D341Med (cell line): ENCODE measurements around the gene CCDC138.
"Not testable (repeated sequence)": the region's sequence is repeated elsewhere in the genome, so short reads cannot be mapped to it uniquely, and the experiment has no call there.

ENCODE experiments used
- DNase-seq: peaks from one replicate; pipeline ENCODE4 v3.0.0; 2012; ENCODE audit warnings: low spot score

The CCDC138 gene, protein sequence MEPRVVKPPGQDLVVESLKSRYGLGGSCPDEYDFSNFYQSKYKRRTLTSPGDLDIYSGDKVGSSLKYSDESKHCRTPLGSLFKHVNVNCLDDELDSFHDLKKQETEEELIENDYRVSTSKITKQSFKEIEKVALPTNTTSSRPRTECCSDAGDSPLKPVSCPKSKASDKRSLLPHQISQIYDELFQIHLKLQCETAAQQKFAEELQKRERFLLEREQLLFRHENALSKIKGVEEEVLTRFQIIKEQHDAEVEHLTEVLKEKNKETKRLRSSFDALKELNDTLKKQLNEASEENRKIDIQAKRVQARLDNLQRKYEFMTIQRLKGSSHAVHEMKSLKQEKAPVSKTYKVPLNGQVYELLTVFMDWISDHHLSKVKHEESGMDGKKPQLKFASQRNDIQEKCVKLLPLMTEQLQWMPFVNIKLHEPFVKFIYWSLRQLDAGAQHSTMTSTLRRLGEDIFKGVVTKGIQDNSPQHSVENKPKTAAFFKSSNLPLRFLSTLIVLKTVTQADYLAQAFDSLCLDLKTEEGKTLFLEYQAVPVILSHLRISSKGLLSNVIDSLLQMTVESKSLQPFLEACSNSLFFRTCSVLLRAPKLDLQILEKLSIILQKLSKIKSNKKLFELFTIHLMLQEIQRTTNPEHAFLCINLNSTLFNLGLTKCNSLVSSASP

GRCh38 chr2:108786354-108787215 lies at the start of gene CCDC138:
TSS of gene CCDC138 (plus strand) at chr2:108786771. CDS start at chr2:108786823, 52 bp downstream.
- DNase-seq: peak; percentile 95

- not testable (repeated sequence) for DNase-seq
Measured at GRCh38 chr2:108757973-108758372, 28.6 kb upstream of the CCDC138 start.

GRCh38 chr2:108762618-108763017 lies 24.0 kb upstream of the CCDC138 start:
- not testable (repeated sequence) for DNase-seq

GRCh38 chr2:108766671-108767070 lies 19.9 kb upstream of the CCDC138 start:
- not testable (repeated sequence) for DNase-seq

DNA sequence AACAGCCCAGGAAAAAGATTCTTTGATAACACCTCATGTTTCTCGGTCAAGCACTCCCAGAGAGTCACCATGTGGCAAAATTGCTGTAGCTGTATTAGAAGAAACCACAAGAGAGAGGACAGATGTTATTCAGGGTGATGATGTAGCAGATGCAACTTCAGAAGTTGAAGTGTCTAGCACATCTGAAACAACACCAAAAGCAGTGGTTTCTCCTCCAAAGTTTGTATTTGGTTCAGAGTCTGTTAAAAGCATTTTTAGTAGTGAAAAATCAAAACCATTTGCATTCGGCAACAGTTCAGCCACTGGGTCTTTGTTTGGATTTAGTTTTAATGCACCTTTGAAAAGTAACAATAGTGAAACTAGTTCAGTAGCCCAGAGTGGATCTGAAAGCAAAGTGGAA lies 18.7 kb upstream of the CCDC138 start:
- DNase-seq: not testable (repeated sequence)

- no peak for DNase-seq
Measured at GRCh38 chr2:108776475-108776874, 10.1 kb upstream of the CCDC138 start.

DNA sequence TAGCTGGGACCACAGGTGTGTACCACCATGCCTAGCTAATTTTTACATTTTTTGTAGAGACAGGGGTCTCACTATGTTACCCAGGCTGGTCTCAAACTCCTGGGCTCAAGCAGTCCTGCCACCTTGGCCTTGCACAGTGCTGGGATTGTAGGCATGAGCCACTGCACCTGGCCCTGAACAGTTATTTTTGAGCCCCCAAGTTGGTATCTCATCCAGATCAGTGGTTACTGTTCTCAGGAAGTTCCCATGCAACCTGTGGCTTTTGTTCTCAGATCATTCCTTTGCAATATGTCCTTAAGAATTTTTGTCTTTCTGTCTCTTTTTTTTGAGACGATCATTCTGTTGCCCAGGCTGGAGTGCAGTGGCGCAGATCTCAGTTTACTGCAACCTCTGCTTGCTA lies 7.7 kb upstream of the CCDC138 start:
- DNase-seq: no peak

- no peak for DNase-seq
Measured at GRCh38 chr2:108786008-108786353, 590 bp upstream of the CCDC138 start.

- no peak for DNase-seq
Measured at GRCh38 chr2:108787216-108787541, 608 bp downstream of the CCDC138 start.

DNA sequence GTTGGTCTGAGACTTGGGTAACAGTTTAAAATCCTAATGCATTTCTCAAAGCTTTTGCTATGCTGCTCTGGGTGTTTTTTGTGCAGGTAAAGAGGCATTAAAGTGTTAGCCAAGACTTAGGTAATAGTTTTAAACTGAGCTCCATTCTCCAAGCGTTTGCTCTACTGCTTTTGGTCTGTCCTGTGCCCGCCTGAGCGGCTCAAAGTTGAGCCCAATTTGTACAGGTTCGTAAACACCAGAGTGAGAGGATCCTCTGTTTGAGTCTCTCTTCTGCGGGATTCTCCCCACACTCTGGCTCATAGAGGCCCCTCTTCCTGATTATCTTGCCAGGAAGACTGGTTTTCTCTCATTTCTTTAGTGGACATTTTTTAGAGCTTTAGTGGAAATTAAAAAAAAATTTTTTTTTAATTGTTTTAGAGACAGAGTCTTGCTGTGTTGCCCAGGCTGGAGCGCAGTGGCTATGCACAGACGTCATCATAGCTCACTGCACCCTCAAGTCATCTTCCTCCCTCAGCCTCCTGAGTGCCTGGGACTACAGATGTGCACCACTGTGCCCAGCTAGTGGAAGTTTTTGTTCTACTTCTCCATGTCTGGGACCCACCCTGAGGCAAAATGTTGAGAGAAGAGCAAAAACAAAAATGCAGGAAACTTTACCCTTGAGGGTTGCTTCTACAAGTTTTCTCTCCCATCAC lies 16.6 kb downstream of the CCDC138 start:
- DNase-seq: no peak

GRCh38 chr2:108805032-108805431 lies 18.5 kb downstream of the CCDC138 start:
- DNase-seq: no peak

DNA sequence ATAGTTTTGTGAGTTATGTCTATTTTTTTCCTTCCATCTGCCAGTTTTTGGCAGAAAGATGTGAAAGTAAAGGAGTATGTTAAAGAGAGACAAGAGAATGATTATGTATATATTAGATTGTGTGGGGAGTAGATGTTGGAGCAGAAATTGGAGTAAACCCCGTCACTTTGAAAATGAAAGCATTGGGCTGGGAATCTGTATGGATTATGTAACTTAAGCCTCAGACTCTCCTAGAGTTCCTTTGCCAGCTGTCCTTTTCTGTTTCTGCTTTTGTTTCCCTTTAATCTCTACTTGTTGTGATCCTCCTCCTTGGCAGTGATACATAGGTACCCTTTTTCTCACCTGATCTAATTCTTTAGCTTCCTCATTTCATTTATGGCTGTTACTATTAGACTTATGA lies 19.2 kb downstream of the CCDC138 start:
- DNase-seq: peak; percentile 51

GRCh38 chr2:108806371-108807113 lies 20.0 kb downstream of the CCDC138 start:
- no peak for DNase-seq

DNA sequence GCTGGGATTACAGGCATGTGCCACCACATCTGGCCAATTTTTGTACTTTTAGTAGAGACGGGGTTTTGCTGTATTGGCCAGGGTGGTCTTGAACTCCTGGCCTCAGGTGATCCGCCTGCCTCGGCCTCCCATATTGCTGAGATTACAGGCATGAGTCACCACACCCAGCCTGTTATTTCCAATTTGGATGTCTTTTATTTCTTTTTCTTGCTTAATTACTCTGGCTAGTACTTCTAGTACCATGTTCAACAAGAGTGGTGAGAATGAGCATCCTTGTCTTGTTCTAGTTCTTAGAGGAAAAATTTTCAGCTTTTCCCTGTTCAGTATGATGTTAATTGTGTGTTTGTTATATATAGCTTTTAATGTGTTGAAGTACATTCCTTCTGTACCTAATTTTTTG lies 23.4 kb downstream of the CCDC138 start:
- DNase-seq: no peak

GRCh38 chr2:108810993-108811957 lies 24.7 kb downstream of the CCDC138 start:
- DNase-seq: no peak

DNA sequence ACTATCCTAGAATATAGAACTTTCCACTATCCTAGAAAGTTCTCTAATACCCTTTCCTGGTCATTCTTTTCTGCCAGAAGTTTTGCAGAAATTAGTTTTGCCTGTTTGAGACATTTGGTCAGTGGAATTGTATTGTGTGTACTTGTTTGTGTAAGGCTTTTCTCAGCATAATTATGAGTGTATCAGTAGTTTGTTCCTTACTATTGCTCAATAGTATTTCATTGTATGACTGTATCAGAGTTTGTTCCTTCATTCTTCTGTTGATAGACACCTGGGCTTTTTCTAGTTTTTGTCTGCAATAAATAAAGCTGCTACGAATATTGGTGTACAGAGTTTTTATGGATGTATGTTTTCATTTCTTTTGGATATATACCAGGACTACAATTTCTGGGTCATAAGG lies 27.2 kb downstream of the CCDC138 start:
- DNase-seq: no peak

GRCh38 chr2:108820482-108820881 lies 33.9 kb downstream of the CCDC138 start:
- DNase-seq: no peak

GRCh38 chr2:108823286-108823685 lies 36.7 kb downstream of the CCDC138 start:
- no peak for DNase-seq

DNA sequence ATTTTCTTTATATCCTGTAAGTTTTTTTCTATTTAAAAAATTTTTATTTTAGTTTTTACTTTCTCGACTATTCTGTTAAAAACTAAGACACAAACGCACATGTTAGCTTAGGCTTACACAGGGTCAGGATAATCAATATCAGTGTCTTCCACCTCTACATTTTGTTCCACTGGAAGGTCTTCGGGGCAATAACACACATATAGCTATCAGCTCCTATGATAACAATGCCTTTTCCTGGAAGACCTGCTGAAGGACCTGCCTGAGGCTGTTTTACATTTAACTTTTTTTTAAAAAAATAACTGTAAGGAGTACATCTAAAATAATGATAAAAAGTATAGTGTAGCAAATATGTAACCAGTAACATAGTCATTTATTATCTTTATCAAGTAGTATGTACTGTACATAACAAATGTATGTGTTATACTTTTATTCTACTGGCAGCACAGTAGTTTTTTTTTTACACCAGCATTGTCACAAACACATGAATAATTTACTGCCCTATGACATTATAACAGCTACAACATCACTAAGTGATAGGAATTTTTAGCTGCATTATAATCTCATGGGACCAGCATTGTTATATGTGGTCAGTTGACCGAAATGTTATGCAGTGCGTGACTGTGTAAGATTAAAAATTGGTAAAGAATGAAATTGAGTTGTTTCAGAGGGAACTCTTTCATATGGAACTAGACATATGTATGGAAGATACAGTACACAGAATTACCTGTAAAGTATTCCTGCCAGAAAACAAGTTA lies 37.9 kb downstream of the CCDC138 start:
- DNase-seq: no peak

GRCh38 chr2:108825254-108825653 lies 38.7 kb downstream of the CCDC138 start:
- no peak for DNase-seq
